Muscle layer of duodenum (tissue), 2 donors: ENCODE measurements around the gene ARHGAP10.

Source experiments
- H3K27ac ChIP-seq: one replicate; pipeline ENCODE4 v1.7.0; 2013; ENCODE audit warnings: mild to moderate bottlenecking, low read length
- H3K27me3 ChIP-seq: one replicate; pipeline ENCODE4 v1.7.0; 2013; ENCODE audit warnings: low read depth, mild to moderate bottlenecking, control low read depth, low read length
- H3K36me3 ChIP-seq, 2 donors: one replicate each; pipeline ENCODE4 v1.7.0; 2013; ENCODE audit warnings: low read length in 2 of 2, control low read depth in 1 of 2, mild to moderate bottlenecking in 1 of 2; ENCODE audit not compliant: insufficient read depth in 2 of 2, control insufficient read depth in 1 of 2
- H3K4me1 ChIP-seq, 2 donors: one replicate each; pipeline ENCODE4 v1.7.0; 2013; ENCODE audit warnings: low read length in 2 of 2, mild to moderate bottlenecking in 2 of 2, control low read depth in 1 of 2, moderate library complexity in 1 of 2; ENCODE audit not compliant: insufficient read depth in 2 of 2, control insufficient read depth in 1 of 2
- H3K4me3 ChIP-seq, 2 donors: one replicate each; pipeline ENCODE4 v1.7.0; 2013; ENCODE audit warnings: low read length in 2 of 2, low read depth in 1 of 2, mild to moderate bottlenecking in 1 of 2
- H3K9me3 ChIP-seq, 2 donors: one replicate each; pipeline ENCODE4 v1.7.0; 2013; ENCODE audit warnings: low read length in 2 of 2, control low read depth in 1 of 2, mild to moderate bottlenecking in 1 of 2; ENCODE audit not compliant: control insufficient read depth in 1 of 2
- donor health status: healthy.

ARHGAP10 gene

DNA sequence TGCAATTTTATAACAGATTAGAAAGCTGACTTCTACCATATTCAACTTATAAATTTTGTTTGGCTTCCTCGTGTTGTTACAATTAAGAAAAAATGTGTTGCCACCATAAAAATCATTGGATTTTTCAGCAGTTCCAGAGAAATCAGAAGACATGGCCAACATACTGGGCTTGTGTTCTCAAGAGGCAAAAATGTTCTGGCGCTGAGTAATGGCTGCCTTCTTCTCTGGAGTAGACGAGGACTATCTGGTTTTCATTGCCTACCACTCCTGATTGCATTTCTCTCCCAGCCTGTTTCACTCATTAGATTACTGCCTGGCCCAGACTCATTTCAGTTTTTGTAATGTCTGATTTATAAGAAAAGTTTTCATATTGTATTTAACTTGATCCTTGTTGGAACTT lies 122.3 kb downstream of the ARHGAP10 start:
- peaks cover 0 to 7% of the 10 kb centered on the region in 2 donors for H3K36me3 ChIP-seq
- no peak overlapping the region for H3K4me3 ChIP-seq
- H3K27me3 ChIP-seq = no peaks in the 10 kb centered on the region
- no peak overlapping the region for H3K27ac ChIP-seq
- H3K9me3 ChIP-seq = no peaks in the 10 kb centered on the region
- peaks cover 2 to 7% of the 10 kb centered on the region in 2 donors for H3K4me1 ChIP-seq

DNA sequence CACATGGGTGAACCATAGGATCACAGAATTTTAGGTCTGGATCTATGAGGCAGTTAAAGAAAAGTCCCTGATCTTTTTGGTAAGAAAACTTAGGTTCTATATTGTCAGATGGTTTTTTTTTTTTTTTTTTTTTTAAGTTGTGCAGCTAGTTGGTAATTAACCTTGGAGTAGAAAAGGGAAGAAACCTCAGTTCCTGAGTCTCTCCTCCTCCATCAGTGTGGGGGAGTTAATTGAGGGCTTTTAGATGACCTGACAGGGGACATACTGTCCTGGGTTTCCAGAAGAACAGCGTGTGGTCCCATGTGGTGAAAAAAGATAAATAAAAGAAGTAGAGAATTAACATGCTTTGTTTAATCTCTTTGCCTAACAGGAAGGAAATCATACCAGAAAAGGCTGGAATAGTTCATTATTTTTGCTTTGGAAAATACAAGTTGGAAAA lies 123.7 kb downstream of the ARHGAP10 start:
- no peak overlapping the region for H3K27ac ChIP-seq
- peaks cover 0 to 4% of the 10 kb centered on the region in 2 donors for H3K36me3 ChIP-seq
- H3K27me3 ChIP-seq = no peaks in the 10 kb centered on the region
- peaks cover 0 to 7% of the 10 kb centered on the region in 2 donors for H3K4me1 ChIP-seq
- no peak overlapping the region for H3K4me3 ChIP-seq
- no peaks in the 10 kb centered on the region for H3K9me3 ChIP-seq

DNA sequence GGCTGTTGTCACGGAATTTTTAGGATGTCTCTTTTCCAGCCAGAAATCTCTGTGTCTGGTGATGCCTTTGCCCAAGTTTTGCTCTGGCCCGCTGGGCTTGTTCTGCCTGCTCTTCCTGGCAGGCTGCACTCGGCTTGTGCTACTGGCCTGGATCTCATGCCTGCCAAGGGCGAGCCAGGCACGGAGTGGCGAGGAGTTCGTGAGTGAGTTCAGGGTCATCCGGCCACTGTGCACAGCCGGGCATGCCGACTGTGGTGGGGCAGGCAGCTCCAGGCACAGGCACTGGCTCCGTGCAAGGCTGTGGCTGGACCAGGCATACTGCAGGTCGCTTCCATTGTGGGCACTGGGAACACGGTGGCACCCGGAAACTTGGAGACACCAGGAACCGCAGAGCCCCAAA lies 129.1 kb downstream of the ARHGAP10 start:
- Histone ChIP-seq H3K27me3 (no peaks in the 10 kb centered on the region), H3K4me1 (peaks cover 0 to 27% of the 10 kb centered on the region in 2 donors)

DNA sequence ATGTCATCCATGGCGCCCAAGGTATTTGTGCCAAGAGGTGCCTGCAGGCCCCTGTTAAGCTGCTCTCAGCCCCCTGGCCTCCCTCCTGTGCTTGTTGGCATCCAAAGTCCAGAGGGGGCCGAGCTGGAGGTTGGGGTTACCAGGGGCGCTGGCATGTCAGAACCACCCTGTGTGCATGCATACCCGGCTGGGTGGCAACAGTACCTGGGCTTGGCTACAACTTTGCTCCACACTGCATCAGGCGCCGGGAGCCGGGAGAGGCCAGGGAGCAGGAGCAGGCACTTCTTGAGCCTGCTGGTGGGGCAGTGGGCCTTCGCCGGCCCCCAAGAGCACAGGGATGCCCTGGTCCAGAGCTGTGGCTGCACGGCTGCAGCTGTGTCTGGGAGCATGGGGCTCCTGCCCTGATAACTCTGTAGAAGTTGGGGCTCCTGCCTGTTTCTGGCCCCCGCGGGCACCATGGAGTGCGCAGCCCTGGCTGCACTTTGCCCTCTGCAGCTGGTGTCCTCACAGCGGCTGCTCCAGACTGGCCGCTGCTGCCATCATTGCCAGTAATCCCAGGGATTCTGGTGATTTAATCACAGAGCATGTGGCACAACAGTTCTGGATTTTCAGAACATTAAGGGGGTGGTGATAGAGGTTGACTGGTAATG lies 130.3 kb downstream of the ARHGAP10 start:
- Histone ChIP-seq H3K27me3 (no peaks in the 10 kb centered on the region), H3K4me1 (peaks cover 0 to 30% of the 10 kb centered on the region in 2 donors), H3K9me3 (no peaks in the 10 kb centered on the region), H3K4me3 (no peak overlapping the region), H3K36me3 (peaks cover 0 to 9% of the 10 kb centered on the region in 2 donors), H3K27ac (no peak overlapping the region)

More for the DNA sequence above, 129.1 kb downstream of the ARHGAP10 start:
- Histone ChIP-seq H3K9me3 (no peaks in the 10 kb centered on the region), H3K36me3 (peaks cover 0 to 9% of the 10 kb centered on the region in 2 donors), H3K27ac (no peak overlapping the region), H3K4me3 (no peak overlapping the region)

DNA sequence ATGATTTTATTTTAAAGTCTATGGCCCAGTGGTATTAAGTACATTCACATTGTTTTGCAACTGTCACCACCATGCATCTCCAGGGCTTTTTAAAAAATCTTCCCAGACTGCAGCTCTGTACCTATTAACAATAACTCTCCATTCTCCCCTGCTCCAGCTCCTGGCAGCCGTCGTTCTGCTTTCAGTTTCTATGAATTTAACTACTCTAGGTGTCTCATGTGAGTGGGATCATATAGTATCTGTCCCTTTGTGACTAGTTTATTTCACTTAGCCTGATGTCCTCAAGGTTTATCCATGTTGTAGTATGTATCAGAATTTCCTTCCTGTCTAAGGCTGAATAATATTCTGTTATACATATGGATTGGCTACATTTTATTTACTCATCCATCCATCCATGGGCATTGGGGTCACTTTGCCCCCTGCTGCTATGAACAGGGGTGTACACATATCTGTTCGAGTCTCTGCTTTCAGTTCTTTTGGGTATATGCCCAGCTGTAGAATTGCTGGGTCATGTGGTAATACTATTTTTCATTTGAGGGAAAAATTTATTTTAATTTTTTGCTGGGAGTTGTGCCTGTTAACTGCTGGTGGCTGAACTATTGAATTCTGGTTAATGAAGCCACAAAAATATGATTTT lies 131.3 kb downstream of the ARHGAP10 start:
- Histone ChIP-seq H3K36me3 (peaks cover 0 to 9% of the 10 kb centered on the region in 2 donors), H3K27ac (no peak overlapping the region), H3K9me3 (no peaks in the 10 kb centered on the region), H3K27me3 (no peaks in the 10 kb centered on the region), H3K4me1 (peaks cover 0 to 31% of the 10 kb centered on the region in 2 donors), H3K4me3 (no peak overlapping the region)

DNA sequence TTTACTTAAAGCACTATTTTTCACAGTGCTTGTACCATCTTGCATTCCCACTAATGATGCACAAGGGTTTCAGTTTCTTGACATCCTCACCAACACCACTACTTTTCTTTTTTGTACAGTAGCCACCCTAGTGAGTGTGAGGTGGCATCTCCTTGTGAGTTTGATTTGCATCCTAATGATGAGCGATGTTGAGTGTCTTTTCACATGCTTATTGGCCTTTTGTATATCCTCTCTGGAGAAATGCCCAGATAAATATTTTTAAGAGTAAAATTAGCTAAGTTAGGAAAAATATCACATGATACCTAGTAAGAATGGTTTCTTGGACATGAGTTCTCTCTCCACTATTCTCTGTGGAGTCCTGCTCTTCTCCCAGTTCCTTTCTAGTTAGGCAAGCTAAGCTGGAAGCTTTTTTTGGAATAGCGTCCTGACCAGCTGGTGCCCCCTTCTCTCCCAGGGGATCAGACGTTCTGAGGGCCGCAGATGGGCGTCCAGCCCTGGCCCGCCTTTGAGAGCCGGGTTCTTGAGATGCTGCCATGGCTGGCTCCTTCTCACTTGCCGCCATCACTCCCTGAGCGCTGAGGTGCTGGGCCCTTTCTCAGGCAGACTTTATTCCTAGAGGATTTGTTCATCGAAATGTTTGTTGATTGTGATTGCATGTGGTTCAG lies 132.1 kb downstream of the ARHGAP10 start:
- H3K36me3 ChIP-seq = peaks cover 0 to 9% of the 10 kb centered on the region in 2 donors
- H3K27me3 ChIP-seq = no peaks in the 10 kb centered on the region
- H3K4me3 ChIP-seq = no peak overlapping the region
- no peaks in the 10 kb centered on the region for H3K9me3 ChIP-seq
- peaks cover 0 to 31% of the 10 kb centered on the region in 2 donors for H3K4me1 ChIP-seq
- H3K27ac ChIP-seq = no peak overlapping the region

DNA sequence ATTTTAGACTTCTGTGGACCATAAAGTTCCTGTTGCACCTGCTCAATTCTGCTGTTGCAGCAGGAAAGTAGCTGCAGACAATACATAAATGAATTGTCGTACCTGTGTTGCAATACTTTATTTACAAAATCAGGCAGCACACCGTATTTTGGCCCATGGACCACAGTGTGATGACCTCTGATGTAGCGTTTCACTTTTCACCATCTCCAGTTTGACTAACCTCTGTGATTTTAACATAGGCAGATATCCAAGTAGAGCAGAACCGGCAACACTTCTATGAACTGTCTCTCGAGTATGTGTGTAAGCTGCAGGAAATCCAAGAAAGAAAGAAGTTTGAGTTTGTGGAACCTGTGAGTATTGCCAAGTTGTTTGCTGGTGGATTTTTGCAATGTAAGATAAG lies 132.7 kb downstream of the ARHGAP10 start:
- Histone ChIP-seq H3K4me1 (peaks cover 0 to 31% of the 10 kb centered on the region in 2 donors), H3K4me3 (no peak overlapping the region), H3K9me3 (no peaks in the 10 kb centered on the region), H3K27ac (no peak overlapping the region), H3K36me3 (peaks cover 0 to 9% of the 10 kb centered on the region in 2 donors), H3K27me3 (no peaks in the 10 kb centered on the region)

DNA sequence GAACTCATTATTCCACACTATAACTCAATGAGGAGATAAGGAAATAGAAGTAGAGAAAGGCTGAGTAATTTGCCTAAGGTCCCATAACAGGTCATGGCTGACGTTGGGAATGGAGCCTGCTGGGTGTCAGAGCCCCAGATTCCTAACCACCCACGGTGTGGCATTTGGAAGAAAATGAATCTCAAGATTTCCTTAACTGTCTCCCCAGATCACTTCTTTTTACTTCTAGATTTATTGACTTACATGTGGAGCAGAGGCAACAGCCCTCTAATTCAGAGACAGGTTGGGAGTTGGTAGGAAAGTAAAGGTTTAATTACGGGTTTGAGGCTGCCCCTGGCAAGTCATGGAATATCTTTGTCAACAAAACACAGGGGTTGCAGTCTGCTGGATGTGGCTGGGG lies 134.0 kb downstream of the ARHGAP10 start:
- Histone ChIP-seq H3K36me3 (peaks cover 0 to 9% of the 10 kb centered on the region in 2 donors), H3K4me1 (peaks cover 0 to 31% of the 10 kb centered on the region in 2 donors), H3K27ac (peak overlapping the region; percentile 7), H3K27me3 (no peaks in the 10 kb centered on the region), H3K4me3 (no peak overlapping the region), H3K9me3 (no peaks in the 10 kb centered on the region)

DNA sequence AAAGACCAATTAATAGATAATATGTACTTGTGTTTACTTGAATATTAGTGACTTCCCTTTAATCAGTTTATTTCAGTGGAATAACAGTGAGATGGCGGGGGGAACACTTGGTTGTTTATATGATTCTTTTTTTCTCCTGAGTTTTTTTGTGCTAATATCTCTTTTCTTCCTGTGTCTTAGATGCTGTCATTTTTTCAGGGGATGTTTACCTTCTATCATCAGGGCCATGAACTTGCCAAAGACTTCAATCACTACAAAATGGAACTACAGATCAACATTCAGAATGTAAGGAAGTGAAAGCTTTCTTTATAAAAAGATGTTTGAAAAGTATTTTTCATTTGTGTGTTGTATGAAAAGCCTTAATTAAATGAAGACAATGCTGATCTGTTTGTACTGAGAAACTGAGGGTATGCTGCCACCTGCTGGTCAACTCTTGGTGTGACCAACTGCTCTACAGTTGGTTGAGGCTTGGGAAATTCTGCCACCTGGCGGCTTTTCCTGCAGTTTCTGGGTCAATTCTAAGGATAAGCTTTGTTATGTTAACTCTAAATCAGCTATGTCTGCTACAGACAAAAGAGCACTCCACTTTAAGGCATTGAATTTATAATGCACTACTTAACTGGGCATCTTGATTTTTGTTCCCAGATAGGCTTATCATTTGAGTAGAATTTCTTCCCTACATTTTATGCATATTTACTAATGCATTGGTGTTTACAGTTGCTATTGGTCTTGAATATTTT lies 134.8 kb downstream of the ARHGAP10 start:
- peak overlapping the region; percentile 7 for H3K27ac ChIP-seq
- H3K27me3 ChIP-seq = no peaks in the 10 kb centered on the region
- H3K4me3 ChIP-seq = no peak overlapping the region
- H3K4me1 ChIP-seq = peaks cover 0 to 31% of the 10 kb centered on the region in 2 donors
- H3K36me3 ChIP-seq = peaks cover 0 to 2% of the 10 kb centered on the region in 2 donors
- no peaks in the 10 kb centered on the region for H3K9me3 ChIP-seq

DNA sequence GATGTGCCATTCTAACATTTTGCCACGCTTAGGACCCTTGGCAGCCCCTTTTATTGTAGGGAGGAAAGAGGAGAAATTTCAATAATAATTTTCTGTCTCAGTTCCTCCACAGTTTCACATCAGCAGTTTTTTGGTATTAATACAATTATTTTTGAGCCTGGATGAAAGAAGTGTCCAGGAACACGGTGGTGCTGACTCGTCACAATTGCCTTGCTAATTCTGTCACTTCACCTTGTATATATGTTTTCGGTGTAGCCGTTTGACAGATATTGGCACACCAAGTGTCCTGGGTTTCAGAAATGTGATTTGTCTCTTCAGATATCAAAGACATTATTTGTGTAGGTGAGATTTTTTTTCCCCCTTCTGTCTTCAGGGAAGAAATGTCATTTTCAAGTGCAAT lies 142.2 kb downstream of the ARHGAP10 start:
- Histone ChIP-seq H3K4me1 (no peaks in the 10 kb centered on the region), H3K27me3 (no peaks in the 10 kb centered on the region), H3K27ac (no peak overlapping the region), H3K9me3 (no peaks in the 10 kb centered on the region), H3K4me3 (no peak overlapping the region), H3K36me3 (peaks cover 11 to 18% of the 10 kb centered on the region in 2 donors)

DNA sequence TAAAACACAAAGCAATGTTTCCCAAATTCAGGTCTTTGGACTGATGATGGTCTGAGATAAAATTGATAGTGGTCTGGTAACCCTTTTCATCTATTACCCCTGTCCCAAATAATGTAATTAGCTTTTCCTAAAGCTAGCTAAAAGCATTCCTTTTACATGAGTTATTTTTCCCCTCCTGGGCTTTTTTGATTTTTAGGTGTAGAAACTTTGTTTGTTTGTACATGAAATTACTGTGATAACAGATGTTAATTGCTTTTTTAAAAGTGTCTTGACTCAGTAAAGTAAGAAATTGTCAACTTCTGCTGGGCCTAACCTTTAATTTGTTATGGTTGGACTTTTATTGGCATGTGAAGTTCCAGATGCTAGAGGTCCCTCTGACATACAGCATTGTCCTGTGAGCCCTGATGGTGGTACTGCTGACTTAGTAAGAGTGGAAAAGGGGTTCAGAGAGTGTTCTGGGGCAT lies 145.5 kb downstream of the ARHGAP10 start:
- peaks cover 11 to 29% of the 10 kb centered on the region in 2 donors for H3K36me3 ChIP-seq
- H3K4me1 ChIP-seq = no peaks in the 10 kb centered on the region
- no peaks in the 10 kb centered on the region for H3K27me3 ChIP-seq
- no peak overlapping the region for H3K4me3 ChIP-seq
- H3K9me3 ChIP-seq = no peaks in the 10 kb centered on the region
- H3K27ac ChIP-seq = no peak overlapping the region
